Fibroblast of villous mesenchyme (primary cell): ENCODE results near the gene DNASE2B. TPM values are rescaled to one million over a fixed set of nuclear protein-coding genes. Genes with fewer than 3 reads are reported as not detected.

ENCODE experiments used
- DNase-seq: peaks from one replicate; pipeline ENCODE4 v3.0.0-alpha.2; 2010; ENCODE audit warnings: low read depth
- H3K4me3 ChIP-seq: 2 replicates; pipeline ENCODE4 v1.5.1; 2011; ENCODE audit warnings: low read depth, mild to moderate bottlenecking, low read length
- CTCF ChIP-seq: IDR thresholded peaks from 2 replicates; pipeline ENCODE4 v1.5.1; 2012; ENCODE audit warnings: low read depth, mild to moderate bottlenecking, low read length; ENCODE audit not compliant: insufficient read depth
- total RNA-seq: library from RNA; depleted of rRNA; stranded (reverse); fragments of >200 nt; gene quantifications from 2 replicates; pipeline ENCODE4 v1.2.3, GENCODE V29; 2012

DNASE2B gene
- total RNA-seq, 1 donor = not detected

GRCh38 chr1:84402501-84402900, 4.2 kb downstream of the DNASE2B start:
- TF ChIP-seq CTCF = no peak
- H3K4me3 ChIP-seq = no peak overlapping the region
- DNase-seq = no peak

- TF ChIP-seq CTCF = no peak
- no peak overlapping the region for H3K4me3 ChIP-seq
- DNase-seq = no peak
Measured at GRCh38 chr1:84403347-84403746, 5.1 kb downstream of the DNASE2B start.

GRCh38 chr1:84406346-84406861, 8.1 kb downstream of the DNASE2B start:
- H3K4me3 ChIP-seq = no peak overlapping the region
- TF ChIP-seq CTCF = no peak
- peak; percentile 5 for DNase-seq

GRCh38 chr1:84407524-84407923, 9.2 kb downstream of the DNASE2B start:
- no peak overlapping the region for H3K4me3 ChIP-seq
- no peak for DNase-seq
- no peak for TF ChIP-seq CTCF

- peak; percentile 21 for DNase-seq
- H3K4me3 ChIP-seq = no peak overlapping the region
- no peak for TF ChIP-seq CTCF
Measured at GRCh38 chr1:84407958-84408422, 9.7 kb downstream of the DNASE2B start.

GRCh38 chr1:84409888-84410287, 11.6 kb downstream of the DNASE2B start:
- no peak for DNase-seq
- no peak for TF ChIP-seq CTCF
- no peak overlapping the region for H3K4me3 ChIP-seq
